Stimulated activated CD4-positive, alpha-beta T cell treated with anti-CD3 and anti-CD28 coated beads, Interleukin-4, amount 100 ng/mL, for 48 hours (primary cell): ENCODE data around the gene APOL2.
"Not testable (repeated sequence)": the region's sequence is repeated elsewhere in the genome, so short reads cannot be mapped to it uniquely, and the experiment has no call there.

Experiments used
- DNase-seq, 2 donors: peaks; one replicate each; pipeline ENCODE4 v3.0.0-alpha.2; 2020; ENCODE audit warnings: low read depth in 2 of 2

The APOL2 gene

DNA sequence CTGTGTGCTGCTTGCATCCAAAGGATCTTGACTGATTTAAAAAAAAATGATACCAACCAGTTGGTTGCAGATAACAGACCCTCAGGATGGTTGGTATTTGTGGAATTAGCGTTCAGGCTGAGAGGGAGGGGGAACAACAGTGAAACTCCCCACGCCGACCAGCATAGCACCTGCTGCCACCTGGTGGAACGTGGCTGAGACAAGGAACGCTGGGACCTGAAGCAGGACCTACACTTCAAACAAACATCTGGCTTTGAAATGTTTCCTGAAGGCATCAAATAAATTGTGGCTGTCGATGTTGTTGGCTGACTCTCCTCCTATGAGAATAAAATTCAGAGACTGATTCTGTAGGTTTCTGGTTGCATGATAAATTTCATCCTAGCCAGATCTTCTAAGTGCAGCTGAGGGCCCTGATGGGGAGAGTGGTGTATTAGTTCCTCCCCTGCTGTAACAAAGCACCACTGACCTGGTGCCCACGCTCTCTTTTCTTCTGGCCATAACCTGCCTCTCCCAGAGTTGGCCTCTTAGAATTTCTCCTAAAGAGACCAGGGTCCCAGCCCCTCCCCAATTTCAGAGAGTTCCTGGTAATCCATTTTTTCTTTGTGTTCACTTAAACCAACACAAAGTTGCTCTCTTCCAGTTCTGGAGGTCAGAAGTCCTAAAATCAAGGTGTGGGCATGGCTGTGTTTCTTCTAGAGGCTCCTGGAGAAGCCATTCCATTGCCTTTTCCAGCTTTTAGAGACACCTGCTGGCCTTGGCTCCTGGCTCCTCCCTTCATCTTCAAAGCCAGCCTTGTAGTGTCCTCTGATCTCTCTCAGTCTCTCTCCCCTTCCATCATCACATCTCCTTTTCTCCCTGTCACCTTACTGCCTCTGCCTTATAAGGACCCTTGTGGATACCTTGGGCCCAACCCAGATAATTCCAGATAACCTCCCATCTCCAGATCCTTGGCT, 17.3 kb downstream of the APOL2 start:
- DNase-seq, result peak in 1 of 2 donors; percentile 37

GRCh38 chr22:36220451-36220921, 18.8 kb downstream of the APOL2 start:
- no peak for DNase-seq

GRCh38 chr22:36218648-36219193, 20.6 kb downstream of the APOL2 start:
- no peak for DNase-seq

- DNase-seq, result no peak
Observed at GRCh38 chr22:36215981-36216380, 23.3 kb downstream of the APOL2 start.

- DNase-seq, result no peak
Observed at GRCh38 chr22:36213586-36213985, 25.7 kb downstream of the APOL2 start.

DNA sequence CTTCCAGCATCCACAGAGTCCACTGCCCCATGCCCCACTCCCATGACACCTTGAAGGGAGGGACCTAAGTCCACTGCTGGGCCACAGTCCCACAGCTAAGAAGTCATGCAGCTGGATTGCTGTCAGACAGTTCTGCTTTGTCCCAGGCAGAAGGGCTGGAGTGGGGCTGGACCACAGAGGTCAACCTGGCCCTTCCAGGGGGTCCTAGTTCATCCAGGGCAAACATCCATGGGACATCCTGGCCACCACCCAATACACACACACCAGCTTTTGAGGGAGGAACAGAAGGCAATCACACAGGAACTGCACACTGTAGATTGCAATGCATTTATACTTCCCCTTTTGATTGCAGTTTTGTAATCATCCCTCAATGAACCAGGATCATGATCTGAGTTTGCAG, 26.4 kb downstream of the APOL2 start:
- DNase-seq, result no peak

GRCh38 chr22:36211237-36211861, 28.0 kb downstream of the APOL2 start:
- no peak for DNase-seq

- no peak for DNase-seq
Observed at GRCh38 chr22:36210224-36210623, 29.1 kb downstream of the APOL2 start.

DNA sequence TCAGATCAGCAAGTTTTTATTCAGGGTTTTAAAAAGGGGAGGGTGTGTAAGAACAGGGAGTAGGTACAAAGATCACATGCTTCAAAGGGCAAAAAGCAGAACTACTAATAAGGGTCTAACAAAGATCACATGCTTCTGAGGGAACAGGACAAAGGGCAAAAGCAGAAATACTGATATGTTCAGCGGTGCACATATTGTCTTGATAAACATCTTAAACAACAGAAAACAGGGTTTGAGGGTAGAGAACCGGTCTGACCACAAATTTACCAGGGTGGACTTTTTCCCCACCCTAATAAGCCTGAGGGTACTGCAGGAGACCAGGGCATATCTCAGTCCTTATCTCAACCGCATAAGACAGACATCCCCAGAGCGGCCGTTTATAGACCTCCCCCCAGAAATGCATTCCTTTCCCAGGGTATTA, 29.8 kb downstream of the APOL2 start:
- not testable (repeated sequence) for DNase-seq

GRCh38 chr22:36208914-36209313, 30.4 kb downstream of the APOL2 start:
- no peak for DNase-seq

GRCh38 chr22:36208162-36208765, 31.1 kb downstream of the APOL2 start:
- no peak for DNase-seq

DNA sequence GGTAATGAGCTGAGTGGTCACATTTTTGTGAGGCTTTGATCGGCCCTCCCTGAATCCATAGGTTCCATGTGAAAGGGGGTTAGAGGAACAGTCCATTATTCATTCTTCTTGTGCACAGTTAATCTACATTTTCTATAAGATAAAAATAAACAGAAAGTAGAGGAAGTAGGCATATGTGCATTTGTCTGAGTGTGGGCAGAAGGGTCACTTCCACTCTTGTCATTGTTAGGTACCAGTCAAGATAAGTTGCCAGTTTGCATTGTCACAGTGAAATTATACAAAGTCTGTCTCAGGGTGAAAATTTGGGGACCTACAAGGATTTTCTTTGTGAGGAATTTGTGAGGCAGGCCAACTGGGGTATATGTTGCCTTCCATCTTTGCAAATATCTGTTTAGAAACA, 33.1 kb downstream of the APOL2 start:
- no peak for DNase-seq

- DNase-seq, result not testable (repeated sequence)
Observed at GRCh38 chr22:36205573-36205972, 33.8 kb downstream of the APOL2 start.

DNA sequence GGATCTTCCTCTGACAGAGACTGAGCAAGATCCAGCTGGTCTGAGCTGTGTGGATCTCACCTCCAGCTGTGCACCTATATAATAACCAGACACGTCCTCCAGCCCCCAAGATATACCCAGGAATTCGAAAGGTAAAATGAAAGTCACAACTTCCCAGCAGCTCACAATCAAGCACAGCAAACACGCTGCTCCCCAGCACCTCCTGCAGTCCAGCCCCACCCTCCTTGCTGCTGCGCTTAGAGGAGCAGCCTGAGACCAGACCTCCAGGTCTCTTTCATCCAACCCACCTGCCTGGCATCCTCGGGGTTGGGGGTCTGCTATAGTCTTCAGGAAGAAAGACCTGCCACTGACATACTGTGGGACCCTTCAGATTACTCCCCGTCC, 34.7 kb downstream of the APOL2 start:
- DNase-seq, result no peak

- no peak for DNase-seq
Observed at GRCh38 chr22:36204001-36204631, 35.2 kb downstream of the APOL2 start.

DNA sequence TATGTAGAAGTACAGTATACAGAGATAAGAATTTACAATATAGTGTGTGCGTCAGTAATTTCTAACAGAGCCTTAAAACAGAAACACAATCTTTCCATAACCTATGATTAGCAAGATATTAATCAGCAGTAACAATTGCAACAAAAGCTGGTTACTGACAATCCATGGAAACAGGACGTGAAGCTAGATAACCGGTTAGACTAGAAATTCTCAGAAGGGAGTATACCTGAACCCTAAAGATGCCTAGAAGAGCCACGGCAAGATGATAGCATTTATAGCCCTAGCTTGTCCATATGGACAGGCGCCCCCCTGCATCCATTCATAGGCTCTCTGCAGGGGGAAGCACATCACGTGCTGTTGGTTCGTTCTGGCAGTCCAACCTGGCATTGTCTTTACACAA, 35.9 kb downstream of the APOL2 start:
- not testable (repeated sequence) for DNase-seq

DNA sequence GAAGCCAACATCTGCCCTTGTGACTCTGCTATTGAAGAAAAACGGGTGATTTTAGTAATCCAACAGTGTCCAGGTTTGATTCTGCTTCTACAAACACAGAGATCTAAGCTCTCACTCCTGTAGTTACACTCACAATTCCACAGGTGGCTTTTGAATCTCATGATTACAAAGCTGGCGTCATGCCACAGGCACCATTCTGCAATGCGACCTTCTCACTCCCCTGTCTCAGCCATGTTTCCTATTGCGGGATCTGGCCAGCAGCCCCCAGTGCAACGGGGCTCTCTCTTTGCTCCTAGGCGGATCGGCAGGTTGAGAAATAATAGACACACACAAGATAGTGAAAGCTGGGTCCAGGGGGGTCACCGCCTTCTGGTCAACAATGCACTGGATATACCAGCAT, 36.4 kb downstream of the APOL2 start:
- not testable (repeated sequence) for DNase-seq

GRCh38 chr22:36201630-36202319, 37.6 kb downstream of the APOL2 start, which contains the start of gene APOL4:
Gene APOL4, minus strand, starts transcription at chr22:36201809. Its CDS starts 75 bp downstream, at chr22:36201734.
- no peak for DNase-seq

GRCh38 chr22:36201025-36201424, 38.3 kb downstream of the APOL2 start:
- DNase-seq, result not testable (repeated sequence)

DNA sequence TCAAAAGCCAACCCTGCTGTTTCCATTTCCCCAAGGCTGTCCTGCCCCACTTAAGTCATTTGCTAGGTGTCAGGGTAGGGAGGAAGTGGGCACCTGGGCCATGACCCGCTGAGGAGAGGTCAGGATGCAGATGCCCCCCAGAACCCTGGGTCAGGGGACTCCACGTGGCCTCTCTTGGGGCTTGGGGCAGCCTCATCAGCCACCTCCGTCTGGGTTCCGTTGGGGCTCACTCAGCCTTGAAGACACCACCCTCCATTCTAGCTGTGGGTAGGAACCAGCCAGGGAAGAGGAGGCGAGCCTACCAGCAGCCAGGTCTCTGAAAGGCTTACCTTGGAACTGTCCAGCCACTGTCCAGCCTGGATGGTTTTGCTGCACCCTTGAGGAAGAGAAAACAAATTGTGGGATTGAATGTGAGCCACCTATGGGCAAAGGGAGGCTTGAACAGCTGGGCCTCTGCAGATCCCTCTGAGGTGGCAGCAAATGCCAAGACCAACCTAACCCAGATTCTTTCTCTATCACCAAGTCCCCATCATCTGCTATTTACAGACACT, 40.3 kb downstream of the APOL2 start:
- DNase-seq, result no peak

DNA sequence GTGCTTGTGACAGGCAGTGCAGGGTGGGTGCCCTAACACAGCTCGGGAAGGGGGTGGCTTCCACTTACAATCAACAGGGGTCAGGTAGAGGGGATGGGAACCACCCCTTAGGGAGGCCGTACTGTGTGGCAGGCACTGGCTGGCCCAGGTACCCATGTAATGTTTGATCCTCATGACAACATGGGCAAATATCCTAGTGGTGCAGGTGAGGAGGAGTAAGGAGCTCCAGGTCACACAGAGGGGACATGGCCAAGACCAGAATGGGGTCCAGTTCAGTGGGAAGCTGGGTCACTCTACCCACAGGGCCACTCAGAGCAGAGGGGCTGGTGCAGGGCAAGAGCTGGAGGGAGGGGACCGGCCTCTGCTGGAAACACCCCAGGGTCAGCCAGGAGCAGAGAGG, 40.8 kb downstream of the APOL2 start:
- DNase-seq, result no peak
